Measurements from ENCODE around the gene OR11L1.

Gene OR11L1

GRCh38 chr1:247841796-247842195, at the start of gene OR11L1:
Gene OR11L1 (minus strand): TSS chr1:247841896. CDS start chr1:247841896, 0 bp downstream.
- Histone ChIP-seq H3K27ac (ENCODE audit: low read depth, low read length) (no peak within 1 kb of the TSS), H3K4me3 (ENCODE audit: low read depth in 1 of 5, low read length in 5 of 5) (no peak within 1 kb of the TSS), H3K4me1 (ENCODE audit: control insufficient read depth in 5 of 5, insufficient read depth in 5 of 5, low read length in 5 of 5) (no peaks in the 10 kb centered on the region), H3K27me3 (ENCODE audit: control insufficient read depth in 5 of 5, insufficient read depth in 4 of 5, low read length in 5 of 5) (no peaks in the 10 kb centered on the region), H3K9ac (ENCODE audit: low read length in 5 of 5) (no peak within 1 kb of the TSS), H3K36me3 (ENCODE audit: control insufficient read depth in 5 of 5, insufficient read depth in 5 of 5, low read length in 5 of 5) (no peaks in the 10 kb centered on the region), H3K9me3 (ENCODE audit: control insufficient read depth in 5 of 5, low read length in 5 of 5) (peaks cover 0 to 6% (median 0%) of the 10 kb centered on the region in 5 donors)

GRCh38 chr1:247884797-247885413, 43.2 kb upstream of the OR11L1 start:
- Histone ChIP-seq H3K27ac (ENCODE audit: low read depth, low read length) (no peak overlapping the region), H3K4me1 (ENCODE audit: control insufficient read depth in 5 of 5, insufficient read depth in 5 of 5, low read length in 5 of 5) (no peaks in the 10 kb centered on the region), H3K9ac (ENCODE audit: low read length in 5 of 5) (no peak overlapping the region), H3K36me3 (ENCODE audit: control insufficient read depth in 5 of 5, insufficient read depth in 5 of 5, low read length in 5 of 5) (no peaks in the 10 kb centered on the region), H3K4me3 (ENCODE audit: low read depth in 1 of 5, low read length in 5 of 5) (no peak overlapping the region), H3K27me3 (ENCODE audit: control insufficient read depth in 5 of 5, insufficient read depth in 4 of 5, low read length in 5 of 5) (no peaks in the 10 kb centered on the region), H3K9me3 (ENCODE audit: control insufficient read depth in 5 of 5, low read length in 5 of 5) (peaks cover 0 to 4% (median 0%) of the 10 kb centered on the region in 5 donors)

GRCh38 chr1:247883346-247883745, 41.6 kb upstream of the OR11L1 start:
- no peak overlapping the region for H3K27ac ChIP-seq (ENCODE audit: low read depth, low read length)
- H3K36me3 ChIP-seq (ENCODE audit: control insufficient read depth in 5 of 5, insufficient read depth in 5 of 5, low read length in 5 of 5) = no peaks in the 10 kb centered on the region
- no peak overlapping the region for H3K4me3 ChIP-seq (ENCODE audit: low read depth in 1 of 5, low read length in 5 of 5)
- no peaks in the 10 kb centered on the region for H3K27me3 ChIP-seq (ENCODE audit: control insufficient read depth in 5 of 5, insufficient read depth in 4 of 5, low read length in 5 of 5)
- no peaks in the 10 kb centered on the region for H3K4me1 ChIP-seq (ENCODE audit: control insufficient read depth in 5 of 5, insufficient read depth in 5 of 5, low read length in 5 of 5)
- H3K9me3 ChIP-seq (ENCODE audit: control insufficient read depth in 5 of 5, low read length in 5 of 5) = peaks cover 0 to 4% (median 0%) of the 10 kb centered on the region in 5 donors
- no peak overlapping the region for H3K9ac ChIP-seq (ENCODE audit: low read length in 5 of 5)

GRCh38 chr1:247865416-247865815, 23.7 kb upstream of the OR11L1 start:
- H3K4me1 ChIP-seq (ENCODE audit: control insufficient read depth in 5 of 5, insufficient read depth in 5 of 5, low read length in 5 of 5) = no peaks in the 10 kb centered on the region
- H3K9me3 ChIP-seq (ENCODE audit: control insufficient read depth in 5 of 5, low read length in 5 of 5) = peaks cover 0 to 5% (median 3%) of the 10 kb centered on the region in 5 donors
- no peaks in the 10 kb centered on the region for H3K36me3 ChIP-seq (ENCODE audit: control insufficient read depth in 5 of 5, insufficient read depth in 5 of 5, low read length in 5 of 5)
- no peak overlapping the region for H3K9ac ChIP-seq (ENCODE audit: low read length in 5 of 5)
- H3K27ac ChIP-seq (ENCODE audit: low read depth, low read length) = no peak overlapping the region
- no peaks in the 10 kb centered on the region for H3K27me3 ChIP-seq (ENCODE audit: control insufficient read depth in 5 of 5, insufficient read depth in 4 of 5, low read length in 5 of 5)
- H3K4me3 ChIP-seq (ENCODE audit: low read depth in 1 of 5, low read length in 5 of 5) = no peak overlapping the region

- H3K27ac ChIP-seq (ENCODE audit: low read depth, low read length) = no peak overlapping the region
- H3K4me3 ChIP-seq (ENCODE audit: low read depth in 1 of 5, low read length in 5 of 5) = no peak overlapping the region
- H3K9me3 ChIP-seq (ENCODE audit: control insufficient read depth in 5 of 5, low read length in 5 of 5) = peaks cover 0 to 3% (median 0%) of the 10 kb centered on the region in 5 donors
- H3K36me3 ChIP-seq (ENCODE audit: control insufficient read depth in 5 of 5, insufficient read depth in 5 of 5, low read length in 5 of 5) = no peaks in the 10 kb centered on the region
- no peaks in the 10 kb centered on the region for H3K4me1 ChIP-seq (ENCODE audit: control insufficient read depth in 5 of 5, insufficient read depth in 5 of 5, low read length in 5 of 5)
- no peaks in the 10 kb centered on the region for H3K27me3 ChIP-seq (ENCODE audit: control insufficient read depth in 5 of 5, insufficient read depth in 4 of 5, low read length in 5 of 5)
- no peak overlapping the region for H3K9ac ChIP-seq (ENCODE audit: low read length in 5 of 5)
Observed at GRCh38 chr1:247864644-247865043, 22.9 kb upstream of the OR11L1 start.

- Histone ChIP-seq H3K4me3 (ENCODE audit: low read depth in 1 of 5, low read length in 5 of 5) (no peak overlapping the region), H3K9ac (ENCODE audit: low read length in 5 of 5) (no peak overlapping the region), H3K27ac (ENCODE audit: low read depth, low read length) (no peak overlapping the region), H3K36me3 (ENCODE audit: control insufficient read depth in 5 of 5, insufficient read depth in 5 of 5, low read length in 5 of 5) (no peaks in the 10 kb centered on the region), H3K4me1 (ENCODE audit: control insufficient read depth in 5 of 5, insufficient read depth in 5 of 5, low read length in 5 of 5) (peaks cover 0 to 5% (median 0%) of the 10 kb centered on the region in 5 donors), H3K27me3 (ENCODE audit: control insufficient read depth in 5 of 5, insufficient read depth in 4 of 5, low read length in 5 of 5) (peaks cover under 1 to 6% (median 4%) of the 10 kb centered on the region in 5 donors), H3K9me3 (ENCODE audit: control insufficient read depth in 5 of 5, low read length in 5 of 5) (no peaks in the 10 kb centered on the region)
Observed at GRCh38 chr1:247862756-247863155, 21.1 kb upstream of the OR11L1 start.

- Histone ChIP-seq H3K27ac (ENCODE audit: low read depth, low read length) (no peak overlapping the region), H3K4me1 (ENCODE audit: control insufficient read depth in 5 of 5, insufficient read depth in 5 of 5, low read length in 5 of 5) (peaks cover 0 to 15% (median 6%) of the 10 kb centered on the region in 5 donors), H3K4me3 (ENCODE audit: low read depth in 1 of 5, low read length in 5 of 5) (peak overlapping the region; percentile 26 to 62 (median 47)), H3K27me3 (ENCODE audit: control insufficient read depth in 5 of 5, insufficient read depth in 4 of 5, low read length in 5 of 5) (peaks cover 5 to 16% (median 9%) of the 10 kb centered on the region in 5 donors), H3K9me3 (ENCODE audit: control insufficient read depth in 5 of 5, low read length in 5 of 5) (peaks cover 0 to 2% (median 0%) of the 10 kb centered on the region in 5 donors), H3K9ac (ENCODE audit: low read length in 5 of 5) (no peak overlapping the region), H3K36me3 (ENCODE audit: control insufficient read depth in 5 of 5, insufficient read depth in 5 of 5, low read length in 5 of 5) (no peaks in the 10 kb centered on the region)
Observed at GRCh38 chr1:247857985-247858619, 16.4 kb upstream of the OR11L1 start.

GRCh38 chr1:247857069-247857984, 15.6 kb upstream of the OR11L1 start, which contains the start of gene TRIM58:
Gene TRIM58 (plus strand): TSS chr1:247857187. CDS start chr1:247857247, 60 bp downstream.
- Histone ChIP-seq H3K4me3 (ENCODE audit: low read depth in 1 of 5, low read length in 5 of 5) (peak within 1 kb of the TSS; percentile 26 to 62 (median 47)), H3K4me1 (ENCODE audit: control insufficient read depth in 5 of 5, insufficient read depth in 5 of 5, low read length in 5 of 5) (peaks cover 0 to 15% (median 6%) of the 10 kb centered on the region in 5 donors), H3K9me3 (ENCODE audit: control insufficient read depth in 5 of 5, low read length in 5 of 5) (peaks cover 0 to 2% (median 0%) of the 10 kb centered on the region in 5 donors), H3K9ac (ENCODE audit: low read length in 5 of 5) (no peak within 1 kb of the TSS), H3K27me3 (ENCODE audit: control insufficient read depth in 5 of 5, insufficient read depth in 4 of 5, low read length in 5 of 5) (peaks cover 5 to 16% (median 9%) of the 10 kb centered on the region in 5 donors), H3K36me3 (ENCODE audit: control insufficient read depth in 5 of 5, insufficient read depth in 5 of 5, low read length in 5 of 5) (no peaks in the 10 kb centered on the region), H3K27ac (ENCODE audit: low read depth, low read length) (no peak within 1 kb of the TSS)

- Histone ChIP-seq H3K27me3 (ENCODE audit: control insufficient read depth in 5 of 5, insufficient read depth in 4 of 5, low read length in 5 of 5) (peaks cover 5 to 16% (median 9%) of the 10 kb centered on the region in 5 donors), H3K4me3 (ENCODE audit: low read depth in 1 of 5, low read length in 5 of 5) (no peak overlapping the region), H3K36me3 (ENCODE audit: control insufficient read depth in 5 of 5, insufficient read depth in 5 of 5, low read length in 5 of 5) (no peaks in the 10 kb centered on the region), H3K27ac (ENCODE audit: low read depth, low read length) (no peak overlapping the region), H3K9me3 (ENCODE audit: control insufficient read depth in 5 of 5, low read length in 5 of 5) (peaks cover 0 to 2% (median 0%) of the 10 kb centered on the region in 5 donors), H3K9ac (ENCODE audit: low read length in 5 of 5) (no peak overlapping the region), H3K4me1 (ENCODE audit: control insufficient read depth in 5 of 5, insufficient read depth in 5 of 5, low read length in 5 of 5) (peaks cover 0 to 20% (median 6%) of the 10 kb centered on the region in 5 donors)
Observed at GRCh38 chr1:247855911-247856310, 14.2 kb upstream of the OR11L1 start.
